ENCODE data around the gene PSME3. TPM values are rescaled to one million over a fixed set of nuclear protein-coding genes. Genes with fewer than 3 reads are reported as not detected.

PSME3 gene
- total and polyA plus RNA-seq, 2 of the 13 experiments (the other 11 are each of a cell fraction or from before 2014, with no cell fraction given) = 66.3 to 135 TPM

DNA sequence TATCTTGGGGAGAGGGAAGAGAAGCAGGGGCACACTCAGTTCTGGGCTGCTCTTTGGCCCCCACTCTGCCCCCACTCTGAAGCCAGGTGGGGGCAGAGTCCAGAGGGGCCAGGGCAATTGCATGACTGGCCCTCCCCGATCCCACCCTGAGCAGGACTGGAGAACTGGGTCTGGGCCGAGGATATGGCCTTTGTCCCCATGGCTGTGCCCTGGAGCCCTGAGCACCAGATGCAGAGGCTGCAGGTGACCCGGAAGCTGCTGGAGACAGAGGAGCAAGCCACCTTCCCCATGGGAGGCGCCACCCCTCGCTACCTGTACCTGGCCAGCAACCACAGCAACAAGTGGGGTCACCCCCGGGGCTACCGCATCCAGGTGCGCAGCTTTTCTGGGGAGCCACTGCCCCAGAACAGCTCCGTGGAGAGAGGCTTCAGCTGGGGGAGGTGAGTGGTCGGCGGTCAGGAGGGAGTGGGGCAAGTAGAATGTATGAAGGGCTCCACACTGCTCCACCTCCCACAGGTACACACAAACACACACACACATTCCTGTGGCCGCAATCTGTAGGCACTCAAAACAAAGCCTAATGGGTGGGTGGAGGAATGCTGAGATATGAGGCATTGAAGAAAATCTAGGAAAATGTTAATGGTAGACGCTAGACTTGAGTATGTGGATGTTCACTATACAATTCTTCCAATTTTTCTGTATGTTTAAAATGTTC, 39.2 kb downstream of the PSME3 start (continued):
- TF ChIP-seq, protein P1, sequence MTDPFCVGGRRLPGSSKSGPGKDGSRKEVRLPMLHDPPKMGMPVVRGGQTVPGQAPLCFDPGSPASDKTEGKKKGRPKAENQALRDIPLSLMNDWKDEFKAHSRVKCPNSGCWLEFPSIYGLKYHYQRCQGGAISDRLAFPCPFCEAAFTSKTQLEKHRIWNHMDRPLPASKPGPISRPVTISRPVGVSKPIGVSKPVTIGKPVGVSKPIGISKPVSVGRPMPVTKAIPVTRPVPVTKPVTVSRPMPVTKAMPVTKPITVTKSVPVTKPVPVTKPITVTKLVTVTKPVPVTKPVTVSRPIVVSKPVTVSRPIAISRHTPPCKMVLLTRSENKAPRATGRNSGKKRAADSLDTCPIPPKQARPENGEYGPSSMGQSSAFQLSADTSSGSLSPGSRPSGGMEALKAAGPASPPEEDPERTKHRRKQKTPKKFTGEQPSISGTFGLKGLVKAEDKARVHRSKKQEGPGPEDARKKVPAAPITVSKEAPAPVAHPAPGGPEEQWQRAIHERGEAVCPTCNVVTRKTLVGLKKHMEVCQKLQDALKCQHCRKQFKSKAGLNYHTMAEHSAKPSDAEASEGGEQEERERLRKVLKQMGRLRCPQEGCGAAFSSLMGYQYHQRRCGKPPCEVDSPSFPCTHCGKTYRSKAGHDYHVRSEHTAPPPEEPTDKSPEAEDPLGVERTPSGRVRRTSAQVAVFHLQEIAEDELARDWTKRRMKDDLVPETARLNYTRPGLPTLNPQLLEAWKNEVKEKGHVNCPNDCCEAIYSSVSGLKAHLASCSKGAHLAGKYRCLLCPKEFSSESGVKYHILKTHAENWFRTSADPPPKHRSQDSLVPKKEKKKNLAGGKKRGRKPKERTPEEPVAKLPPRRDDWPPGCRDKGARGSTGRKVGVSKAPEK (CRISPR knock-in tag; IDR thresholded peaks at IDR 0.05; ENCODE audit: borderline replicate concordance) = no peak
- TF ChIP-seq HOXD1 (CRISPR knock-in tag; IDR thresholded peaks at IDR 0.05) (no peak), HNF4G (IDR thresholded peaks at IDR 0.05; ENCODE audit: borderline replicate concordance, low read depth, low read length) (peak; percentile 69), HNF4G (CRISPR knock-in tag; IDR thresholded peaks at IDR 0.05; ENCODE audit: borderline replicate concordance, low read depth) (peak; percentile 45; the same call in 1 of the 2 replicates), SMC3 (IDR thresholded peaks at IDR 0.05; ENCODE audit: low read length) (no peak), CHD2 (IDR thresholded peaks at IDR 0.05; ENCODE audit: low read depth, low read length) (no peak), HNRNPLL (IDR thresholded peaks at IDR 0.05; ENCODE audit: low read depth, low read length, poor library complexity, severe bottlenecking) (peak; percentile 19), ZEB1 (IDR thresholded peaks at IDR 0.05; ENCODE audit: insufficient replicate concordance, low read depth) (peak; percentile 61), KDM5B (CRISPR knock-in tag; IDR thresholded peaks at IDR 0.05; ENCODE audit: borderline replicate concordance) (0 out of 2 replicates have a peak, but pooled peaks have one; percentile 47), ZNF20 (CRISPR knock-in tag; IDR thresholded peaks at IDR 0.05) (no peak), ZNF260 (CRISPR knock-in tag; IDR thresholded peaks at IDR 0.05; ENCODE audit: borderline replicate concordance, low read depth) (no peak), ATF7 (IDR thresholded peaks at IDR 0.05) (no peak), ATF7 (CRISPR knock-in tag; IDR thresholded peaks at IDR 0.05) (no peak), GABPB1 (CRISPR knock-in tag; IDR thresholded peaks at IDR 0.05) (0 out of 2 replicates have a peak, but pooled peaks have one; percentile 15)
- TF ChIP-seq, protein P2, sequence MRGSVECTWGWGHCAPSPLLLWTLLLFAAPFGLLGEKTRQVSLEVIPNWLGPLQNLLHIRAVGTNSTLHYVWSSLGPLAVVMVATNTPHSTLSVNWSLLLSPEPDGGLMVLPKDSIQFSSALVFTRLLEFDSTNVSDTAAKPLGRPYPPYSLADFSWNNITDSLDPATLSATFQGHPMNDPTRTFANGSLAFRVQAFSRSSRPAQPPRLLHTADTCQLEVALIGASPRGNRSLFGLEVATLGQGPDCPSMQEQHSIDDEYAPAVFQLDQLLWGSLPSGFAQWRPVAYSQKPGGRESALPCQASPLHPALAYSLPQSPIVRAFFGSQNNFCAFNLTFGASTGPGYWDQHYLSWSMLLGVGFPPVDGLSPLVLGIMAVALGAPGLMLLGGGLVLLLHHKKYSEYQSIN (CRISPR knock-in tag; IDR thresholded peaks at IDR 0.05; ENCODE audit: borderline replicate concordance) = no peak
- TF ChIP-seq, protein P3, sequence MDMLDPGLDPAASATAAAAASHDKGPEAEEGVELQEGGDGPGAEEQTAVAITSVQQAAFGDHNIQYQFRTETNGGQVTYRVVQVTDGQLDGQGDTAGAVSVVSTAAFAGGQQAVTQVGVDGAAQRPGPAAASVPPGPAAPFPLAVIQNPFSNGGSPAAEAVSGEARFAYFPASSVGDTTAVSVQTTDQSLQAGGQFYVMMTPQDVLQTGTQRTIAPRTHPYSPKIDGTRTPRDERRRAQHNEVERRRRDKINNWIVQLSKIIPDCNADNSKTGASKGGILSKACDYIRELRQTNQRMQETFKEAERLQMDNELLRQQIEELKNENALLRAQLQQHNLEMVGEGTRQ (IDR thresholded peaks at IDR 0.05; ENCODE audit: low read depth, low read length) = no peak
- TF ChIP-seq, protein P3 (CRISPR knock-in tag; IDR thresholded peaks at IDR 0.05; ENCODE audit: borderline replicate concordance) = no peak
- TF ChIP-seq, protein P4, sequence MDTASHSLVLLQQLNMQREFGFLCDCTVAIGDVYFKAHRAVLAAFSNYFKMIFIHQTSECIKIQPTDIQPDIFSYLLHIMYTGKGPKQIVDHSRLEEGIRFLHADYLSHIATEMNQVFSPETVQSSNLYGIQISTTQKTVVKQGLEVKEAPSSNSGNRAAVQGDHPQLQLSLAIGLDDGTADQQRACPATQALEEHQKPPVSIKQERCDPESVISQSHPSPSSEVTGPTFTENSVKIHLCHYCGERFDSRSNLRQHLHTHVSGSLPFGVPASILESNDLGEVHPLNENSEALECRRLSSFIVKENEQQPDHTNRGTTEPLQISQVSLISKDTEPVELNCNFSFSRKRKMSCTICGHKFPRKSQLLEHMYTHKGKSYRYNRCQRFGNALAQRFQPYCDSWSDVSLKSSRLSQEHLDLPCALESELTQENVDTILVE (CRISPR knock-in tag; IDR thresholded peaks at IDR 0.05) = no peak

Data from HepG2 (cell line).